WERI-Rb-1 (cell line): ENCODE results near the gene MYO1A.

ENCODE experiments used
- DNase-seq: peaks from one replicate; pipeline ENCODE4 v3.0.0-alpha.2; 2020
- H3K27ac ChIP-seq: fragments of 250-450 bp; sonication (Bioruptor Pico); 2 replicates; pipeline ENCODE4 v1.5.1; 2020; ENCODE audit warnings: mild to moderate bottlenecking, moderate library complexity
- H3K27me3 ChIP-seq: fragments of 250-450 bp; sonication (Bioruptor Pico); 2 replicates; pipeline ENCODE4 v1.5.1; 2021; ENCODE audit warnings: mild to moderate bottlenecking, low read depth, moderate library complexity; ENCODE audit not compliant: insufficient read depth, severe bottlenecking
- H3K36me3 ChIP-seq: fragments of 250-450 bp; sonication (Bioruptor Pico); 2 replicates; pipeline ENCODE4 v1.5.1; 2020; ENCODE audit warnings: mild to moderate bottlenecking, moderate library complexity
- H3K4me3 ChIP-seq: 2 replicates; pipeline ENCODE4 v1.5.1; 2011; ENCODE audit warnings: low read depth, mild to moderate bottlenecking, control low read depth, low read length
- H3K9me3 ChIP-seq: fragments of 250-450 bp; sonication (Bioruptor Pico); 2 replicates; pipeline ENCODE4 v1.5.1; 2021; ENCODE audit warnings: mild to moderate bottlenecking, moderate library complexity; ENCODE audit not compliant: severe bottlenecking
- CTCF ChIP-seq: IDR thresholded peaks from 2 replicates; pipeline ENCODE4 v1.5.1; 2011; ENCODE audit warnings: low read depth, mild to moderate bottlenecking, control low read depth, inconsistent platforms, low read length

MYO1A gene

GRCh38 chr12:56993346-56993745, 56.6 kb downstream of the MYO1A start:
- Histone ChIP-seq H3K9me3 (no peaks in the 10 kb centered on the region), H3K36me3 (no peaks in the 10 kb centered on the region), H3K4me3 (no peak overlapping the region), H3K27me3 (no peaks in the 10 kb centered on the region), H3K27ac (no peak overlapping the region)
- DNase-seq = no peak
- TF ChIP-seq CTCF = no peak

- DNase-seq = no peak
- TF ChIP-seq CTCF = no peak
- Histone ChIP-seq H3K4me3 (no peak overlapping the region), H3K27me3 (peaks cover 3% of the 10 kb centered on the region), H3K27ac (no peak overlapping the region), H3K36me3 (no peaks in the 10 kb centered on the region), H3K9me3 (no peaks in the 10 kb centered on the region)
These were observed 58.3 kb downstream of the MYO1A start for GRCh38 chr12:56991319-56992246.

GRCh38 chr12:56990648-56991318, 59.1 kb downstream of the MYO1A start:
- DNase-seq = no peak
- H3K9me3 ChIP-seq = no peaks in the 10 kb centered on the region
- H3K27me3 ChIP-seq = peaks cover 3% of the 10 kb centered on the region
- no peak overlapping the region for H3K4me3 ChIP-seq
- no peak overlapping the region for H3K27ac ChIP-seq
- no peak for TF ChIP-seq CTCF
- no peaks in the 10 kb centered on the region for H3K36me3 ChIP-seq

- DNase-seq = no peak
- Histone ChIP-seq H3K27ac (no peak overlapping the region), H3K9me3 (no peaks in the 10 kb centered on the region), H3K4me3 (no peak overlapping the region), H3K36me3 (no peaks in the 10 kb centered on the region), H3K27me3 (peaks cover 3% of the 10 kb centered on the region)
- TF ChIP-seq CTCF = no peak
These were observed 59.9 kb downstream of the MYO1A start for GRCh38 chr12:56989861-56990610.

- Histone ChIP-seq H3K36me3 (no peaks in the 10 kb centered on the region), H3K9me3 (no peaks in the 10 kb centered on the region), H3K4me3 (no peak overlapping the region), H3K27ac (no peak overlapping the region), H3K27me3 (peaks cover 3% of the 10 kb centered on the region)
- TF ChIP-seq CTCF = no peak
- DNase-seq = no peak
These were observed 61.7 kb downstream of the MYO1A start for GRCh38 chr12:56988207-56988739.
